SIG-M5 treated with dmso at 0.1 percent for 504 hours (cell line): ENCODE data around the gene QRICH1.

Experiments used
- DNase-seq: peaks from one replicate; lab custom pipeline; 2025; ENCODE audit not compliant: unreplicated experiment; lab: John Stamatoyannopoulos, UW

The QRICH1 gene

DNA sequence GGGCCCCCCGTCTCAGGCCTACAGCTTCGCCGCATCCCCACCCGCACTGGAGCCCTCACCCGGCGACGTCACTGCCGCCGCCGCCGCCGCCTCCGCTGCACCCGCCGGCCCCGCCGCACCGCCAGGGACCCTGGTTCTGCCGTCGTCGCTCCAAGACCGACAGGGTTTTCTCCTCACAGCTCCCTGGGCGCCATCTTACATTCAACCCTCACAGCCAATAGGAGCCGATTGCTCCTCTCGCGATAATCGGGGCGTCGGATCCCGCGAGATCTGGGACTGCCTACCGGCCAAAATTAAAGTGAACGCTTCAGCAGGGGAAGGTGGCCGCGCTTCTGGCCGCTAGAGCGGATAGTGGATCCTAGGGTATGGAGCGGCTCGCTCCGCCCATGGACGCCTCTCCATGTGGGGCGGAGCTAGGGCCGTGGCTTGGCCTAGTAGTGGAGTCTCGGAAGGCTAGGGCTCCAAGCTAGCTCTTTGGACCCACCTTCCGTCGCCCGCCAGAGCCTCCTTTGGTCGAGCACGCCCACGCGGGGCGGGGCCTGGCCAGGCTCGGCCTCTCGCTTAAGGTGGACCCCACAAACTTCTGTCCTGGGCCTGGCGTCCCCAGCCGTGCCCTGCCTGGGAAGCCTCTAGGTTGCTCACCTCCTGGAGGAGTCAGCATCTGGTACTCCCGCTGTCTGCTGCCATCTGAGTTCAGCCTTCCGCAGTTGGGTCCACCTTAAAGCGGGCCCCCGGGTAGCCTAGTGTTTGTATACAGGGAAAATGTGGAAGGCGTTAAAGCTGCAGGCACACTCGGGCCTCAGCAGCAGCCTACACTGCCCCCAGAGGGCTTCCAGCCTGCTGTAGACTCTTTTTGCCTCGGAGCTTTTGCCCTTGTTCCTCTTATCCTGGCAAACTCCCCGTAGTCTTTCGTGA is at the start of gene QRICH1:
TSS of gene QRICH1 (minus strand) at position 219 of the 915 bp plus-strand sequence. CDS start 17,054 bp downstream, outside the sequence.
- DNase-seq: peak; percentile 98

GRCh38 chr3:49140080-49140479 is 46.2 kb upstream of the QRICH1 start:
- no peak for DNase-seq

DNA sequence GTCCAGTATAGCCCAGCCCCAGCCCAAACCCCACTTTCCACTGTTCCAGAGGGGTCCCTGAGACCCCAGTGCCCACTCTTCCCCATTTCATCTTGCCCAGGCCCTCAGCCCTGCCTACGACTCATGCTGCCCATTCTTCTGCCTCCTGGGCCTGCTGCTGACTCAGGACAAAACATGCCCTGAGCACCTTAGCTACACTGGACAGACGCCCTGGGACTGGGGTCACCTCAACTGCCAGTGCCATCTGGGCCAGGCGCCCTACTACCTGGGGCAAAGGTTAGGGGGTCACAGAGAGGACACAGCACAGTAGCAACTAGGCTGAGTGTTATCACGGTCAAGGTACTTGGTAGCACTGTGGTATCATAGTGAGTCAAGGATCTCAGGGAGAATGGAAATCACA is 41.6 kb upstream of the QRICH1 start:
- DNase-seq: no peak

GRCh38 chr3:49134471-49135265 is 40.8 kb upstream of the QRICH1 start:
- DNase-seq: no peak

- no peak for DNase-seq
These were observed 39.5 kb upstream of the QRICH1 start for GRCh38 chr3:49133226-49133951.

DNA sequence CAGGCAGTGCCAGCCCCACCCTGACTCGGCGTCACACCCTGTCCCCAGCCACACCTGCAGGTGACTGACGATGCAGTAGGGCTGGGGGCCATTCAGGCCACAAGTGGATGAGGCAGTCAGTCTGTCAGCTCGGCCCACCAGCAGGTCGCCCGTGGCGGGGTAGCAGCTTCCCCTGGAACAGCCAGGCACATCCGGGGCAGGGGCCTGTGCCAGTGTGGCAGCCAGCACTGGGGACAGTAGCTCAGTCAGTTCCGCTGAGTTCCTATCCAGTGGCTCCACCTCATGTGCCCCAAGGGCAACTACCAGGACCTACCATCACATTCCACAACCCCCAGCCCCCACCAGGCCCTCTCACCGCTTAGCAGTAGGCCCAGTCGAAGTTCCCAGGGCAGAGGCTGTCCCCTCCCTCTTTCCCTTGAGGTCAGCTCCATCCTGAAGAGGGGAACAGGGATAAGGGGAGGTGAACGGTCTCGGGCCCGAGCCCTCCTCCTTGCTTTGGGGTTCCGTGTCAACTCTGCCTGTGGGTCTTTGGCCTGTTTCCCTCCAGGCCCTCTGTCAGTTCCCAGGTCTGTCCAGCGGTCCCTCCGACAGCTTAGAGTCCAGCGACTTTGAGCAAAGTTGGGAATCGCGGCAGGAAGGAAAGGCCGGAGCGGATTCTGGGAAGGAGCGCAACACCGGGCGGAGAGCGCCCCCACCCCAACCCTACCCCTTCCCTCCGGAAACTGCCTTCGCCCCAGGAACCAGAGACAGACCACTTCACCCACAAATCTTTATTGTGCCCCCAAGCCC is 38.8 kb upstream of the QRICH1 start, which contains the start of gene LAMB2:
TSS of gene LAMB2 (minus strand) at position 614 of the 789 bp plus-strand sequence. CDS start at position 431, 183 bp downstream.
- no peak for DNase-seq

GRCh38 chr3:49132073-49132436 is 38.2 kb upstream of the QRICH1 start:
- DNase-seq: no peak

GRCh38 chr3:49131576-49131975 is 37.7 kb upstream of the QRICH1 start:
- DNase-seq: no peak

DNA sequence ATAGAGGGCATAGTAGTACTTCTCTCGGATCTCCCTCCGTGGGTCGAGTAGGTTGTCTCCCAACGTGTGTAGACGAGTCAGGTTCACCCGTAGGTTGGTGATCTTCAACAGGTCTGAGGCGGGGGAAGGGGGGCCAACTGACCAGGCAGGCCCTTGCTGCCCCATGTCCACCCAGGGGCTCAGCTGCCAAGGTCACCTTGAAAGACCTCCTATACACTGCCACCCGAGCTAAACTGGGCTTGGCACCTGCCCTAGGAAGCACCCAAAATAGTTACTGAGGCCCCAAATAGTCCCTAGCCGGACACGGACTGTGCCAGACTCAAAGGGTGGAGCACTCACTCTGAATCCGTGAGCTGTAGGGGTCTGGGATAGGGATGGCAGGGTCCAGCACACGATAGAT is 37.2 kb upstream of the QRICH1 start:
- DNase-seq: no peak

DNA sequence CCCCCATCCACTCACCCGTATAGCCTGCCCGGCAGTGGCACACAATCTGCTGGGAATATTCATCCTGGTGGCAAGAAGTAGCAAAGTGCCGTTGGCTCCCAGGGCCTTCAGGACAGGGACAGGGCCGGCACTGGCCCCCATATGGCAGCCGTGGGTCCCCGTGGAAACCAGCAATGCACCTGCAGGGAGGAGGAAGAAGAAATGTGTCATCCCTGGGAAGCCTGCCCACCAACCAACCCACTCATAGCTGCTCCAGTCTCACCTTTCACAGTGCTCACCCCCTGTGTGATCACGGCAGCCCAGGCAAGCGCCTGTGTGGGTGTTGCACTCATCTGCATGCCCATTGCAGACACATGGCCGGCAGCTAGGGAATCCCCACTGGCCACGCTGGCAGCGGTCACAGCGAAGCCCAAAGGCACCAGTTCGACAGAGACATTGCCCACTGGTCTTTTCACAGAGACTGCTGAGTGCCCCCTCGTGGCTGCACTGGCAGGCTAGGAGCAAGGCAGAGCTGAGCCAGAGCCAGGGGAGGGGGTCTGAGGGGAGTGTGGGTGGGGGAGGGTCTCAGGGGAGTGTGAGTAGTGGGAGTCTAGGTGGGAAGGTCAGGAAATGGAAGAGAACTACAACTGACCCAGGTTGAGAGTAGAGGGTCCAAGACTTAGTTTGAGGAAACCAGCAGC is 31.3 kb upstream of the QRICH1 start:
- DNase-seq: no peak

DNA sequence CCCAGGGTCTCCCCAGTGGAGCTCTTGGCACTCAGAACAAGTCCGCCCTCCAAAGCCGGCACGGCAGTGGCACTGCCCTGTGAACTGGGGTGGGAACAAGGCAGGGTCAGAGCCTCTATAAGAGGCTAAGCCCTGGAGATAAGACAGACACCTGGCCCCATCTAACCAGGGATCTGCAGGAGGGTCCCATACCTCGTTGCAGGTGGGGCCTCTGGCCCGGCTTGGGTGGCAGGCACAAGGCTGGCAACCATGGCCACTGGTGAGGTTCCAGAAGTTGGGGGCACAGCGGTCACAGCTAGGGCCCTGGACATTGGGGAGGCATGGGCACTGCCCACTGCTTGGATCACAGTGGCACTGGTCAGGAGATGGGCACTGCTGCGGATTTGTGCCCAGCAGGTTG is 30.3 kb upstream of the QRICH1 start:
- DNase-seq: no peak

DNA sequence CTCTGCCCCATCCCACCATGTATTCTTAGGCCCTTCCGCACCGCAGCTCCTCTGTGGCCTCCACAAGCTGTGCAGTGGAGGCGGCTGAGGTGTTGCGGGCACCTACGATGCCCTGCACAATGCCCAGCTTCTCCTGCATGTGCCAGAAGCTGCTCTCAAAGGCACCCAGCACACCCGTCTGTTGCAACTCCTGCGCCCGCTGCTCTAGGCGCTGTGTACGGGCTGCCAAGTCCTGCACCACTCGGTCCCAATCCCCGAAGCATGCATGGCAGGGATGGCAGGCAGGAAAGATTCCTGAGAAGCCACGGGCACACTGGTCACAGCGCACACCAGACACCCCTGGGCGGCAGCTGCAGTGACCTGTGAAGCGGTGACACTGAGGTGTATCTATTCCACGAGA is 29.8 kb upstream of the QRICH1 start:
- no peak for DNase-seq

DNA sequence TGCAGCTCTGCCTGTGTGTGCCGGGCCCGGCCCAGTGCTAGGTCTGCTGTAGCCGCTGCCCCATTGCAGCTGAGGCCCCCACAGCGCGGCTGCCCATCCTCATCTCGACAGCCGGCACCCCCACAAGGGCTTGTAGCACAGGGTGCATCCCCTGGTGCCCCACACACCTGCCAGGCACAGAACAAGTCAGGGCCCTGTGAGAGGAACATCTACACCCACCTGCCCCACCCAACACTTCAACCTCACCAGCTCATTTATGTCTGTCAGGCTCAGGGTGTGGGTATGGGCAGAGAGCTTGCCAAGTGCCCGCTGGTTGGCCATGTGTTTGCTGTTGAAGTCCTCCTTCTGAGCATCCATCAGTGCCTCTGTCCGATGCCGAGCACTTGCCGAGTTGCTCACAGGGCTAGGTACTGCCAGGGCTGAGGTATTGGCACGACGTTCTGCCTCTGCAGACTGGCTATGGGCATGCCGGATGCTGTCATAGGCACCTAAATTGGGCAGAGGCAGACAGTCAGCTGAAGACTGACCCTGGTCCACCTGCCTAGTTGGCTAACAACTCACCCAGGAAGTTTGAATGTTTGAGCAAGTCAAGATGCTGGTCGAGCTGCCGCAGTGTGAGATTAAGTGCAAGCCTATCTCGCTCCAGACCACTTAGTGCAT is 29.1 kb upstream of the QRICH1 start:
- no peak for DNase-seq

GRCh38 chr3:49122451-49122850 is 28.6 kb upstream of the QRICH1 start:
- DNase-seq: no peak

GRCh38 chr3:49122022-49122421 is 28.2 kb upstream of the QRICH1 start:
- DNase-seq: no peak

DNA sequence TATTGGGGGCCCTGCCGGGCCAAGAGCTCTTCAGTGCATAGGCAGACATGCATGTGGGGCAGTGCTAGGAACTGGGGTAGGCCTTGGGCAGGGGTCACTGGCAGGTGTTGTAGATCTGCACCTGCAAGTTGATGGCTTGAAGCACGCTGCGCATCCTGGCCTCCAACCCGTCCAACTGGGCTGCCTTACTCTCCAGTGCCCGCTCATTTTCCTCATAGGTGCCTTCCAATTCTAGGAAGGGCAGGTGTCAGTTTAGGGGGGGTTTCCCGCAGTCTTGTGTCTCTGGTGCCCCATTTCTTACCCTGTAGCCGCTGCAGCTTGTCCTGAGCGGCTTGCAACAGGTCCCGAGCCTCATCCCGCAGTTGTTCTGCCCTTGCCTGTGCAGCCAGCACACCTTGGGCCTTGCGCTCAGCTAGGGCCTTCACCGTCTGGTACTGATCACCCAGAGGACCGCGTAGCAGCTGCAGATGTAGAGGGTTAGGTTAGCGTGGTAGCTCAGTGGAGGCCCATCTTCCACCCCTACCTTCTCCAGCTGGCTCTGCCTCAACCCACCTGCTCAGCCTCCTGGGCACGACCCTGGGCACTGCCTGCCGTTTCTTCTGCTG is 27.4 kb upstream of the QRICH1 start:
- no peak for DNase-seq

- DNase-seq: peak; percentile 84
These were observed 26.7 kb upstream of the QRICH1 start, which contains the start of gene USP19 for GRCh38 chr3:49120438-49121131. TSS of gene USP19 (minus strand) at chr3:49120823. CDS start at chr3:49119145, 1,678 bp downstream.

DNA sequence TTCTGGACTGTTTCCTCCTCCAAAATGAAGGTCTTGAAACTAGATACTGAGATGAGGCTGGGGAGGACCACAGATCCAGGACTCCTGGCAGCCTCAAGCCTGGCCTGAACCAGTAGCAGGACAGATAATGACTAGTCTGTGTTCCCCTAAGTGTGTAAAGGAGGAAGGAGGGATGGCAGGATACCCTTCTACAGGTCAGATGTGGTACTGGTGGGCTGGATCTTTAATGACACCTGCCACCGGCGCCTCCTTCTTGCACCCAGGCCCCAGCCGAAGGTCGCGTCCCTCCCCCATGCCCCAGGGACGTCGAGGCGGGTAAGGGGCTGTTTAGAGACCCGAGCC is 26.2 kb upstream of the QRICH1 start:
- no peak for DNase-seq
